Endothelial cell of umbilical vein (primary cell): Measurements from ENCODE around the gene POLE. TPM values are rescaled to one million over a fixed set of nuclear protein-coding genes. Genes with fewer than 3 reads are reported as not detected.

Experiments used
- BruUV-seq: library from RNA; stranded (reverse); fragments of 400-500 nt; replicated peaks from 2 replicates; lab custom pipeline; 2021; lab: Mats Ljungman, UMichigan
- CTCF ChIA-PET: fragments of 300-600, 350-600 bp; sonication (Branson Sonifier 250); formaldehyde crosslinking; loops from one replicate; lab custom pipeline; 2021; ENCODE audit warnings: antibody characterized with exemption, inconsistent platforms; lab: Charles Lee
- POLR2A ChIA-PET: fragments of 300-600, 350-600 bp; sonication (Branson Sonifier 250); formaldehyde crosslinking; loops from one replicate; lab custom pipeline; 2021; ENCODE audit warnings: antibody characterized with exemption, inconsistent platforms; lab: Charles Lee
- DNase-seq: peaks from one replicate; pipeline ENCODE4 v3.0.0-alpha.2; 2011; ENCODE audit warnings: low read depth, low spot score
- FAIRE-seq: peaks from 2 replicates; lab custom pipeline; 2011; peaks lifted over from hg19 to GRCh38; lab: Jason Lieb, UNC
- H2AFZ ChIP-seq: 2 replicates; pipeline ENCODE4 v1.6.0; 2012; ENCODE audit warnings: low read depth, low read length, control low read depth, inconsistent platforms
- H3K27ac ChIP-seq: 2 replicates; pipeline ENCODE4 v1.5.1; 2011; ENCODE audit warnings: low read depth, mild to moderate bottlenecking, control low read depth, low read length, moderate library complexity; ENCODE audit not compliant: insufficient read depth
- H3K27me3 ChIP-seq, 2 experiments: 2 replicates each; pipeline versions ENCODE4 v1.6.0 to v1.6.1; 2011; ENCODE audit warnings: low read length in 2 of 2, mixed read lengths in 1 of 2; ENCODE audit not compliant: control insufficient read depth in 2 of 2, insufficient read depth in 2 of 2
- H3K36me3 ChIP-seq, 2 experiments: 2 replicates in 1 of 2; 3 replicates in 1 of 2; pipeline ENCODE4 v1.5.1; 2011; ENCODE audit warnings: low read length in 2 of 2, mild to moderate bottlenecking in 1 of 2, moderate library complexity in 1 of 2; ENCODE audit not compliant: control insufficient read depth in 2 of 2, insufficient read depth in 2 of 2; ENCODE audit errors: extremely low read depth in 1 of 2
- H3K4me1 ChIP-seq: 3 replicates; pipeline ENCODE4 v1.5.1; 2011; ENCODE audit warnings: mild to moderate bottlenecking, low read length; ENCODE audit not compliant: control insufficient read depth, insufficient read depth; ENCODE audit errors: extremely low read depth
- H3K4me2 ChIP-seq: 2 replicates; pipeline ENCODE4 v1.6.1; 2011; ENCODE audit warnings: low read length, control low read depth, mixed read lengths; ENCODE audit not compliant: insufficient read depth
- H3K4me3 ChIP-seq, 3 experiments: fragments of 200-600 bp in 1 of 3; sonication (generic), shearing (Covaris generic) in 1 of 3; replicated peaks in 1 of 3; 2 replicates each; pipeline ENCODE4 v1.5.1; 2011 to 2016; ENCODE audit warnings: control low read depth in 3 of 3, low read length in 3 of 3, mild to moderate bottlenecking in 2 of 3, inconsistent platforms in 1 of 3, low read depth in 1 of 3, moderate library complexity in 1 of 3; ENCODE audit not compliant: insufficient read depth in 1 of 3
- H3K79me2 ChIP-seq: 2 replicates; pipeline ENCODE4 v1.6.0; 2012; ENCODE audit warnings: low read length, inconsistent platforms; ENCODE audit not compliant: control insufficient read depth, insufficient read depth
- H3K9ac ChIP-seq: replicated peaks from 2 replicates; pipeline ENCODE3; 2011; ENCODE audit warnings: low read length, control low read depth; ENCODE audit not compliant: insufficient read depth; ENCODE audit errors: extremely low read depth
- H3K9me1 ChIP-seq: replicated peaks from 3 replicates; pipeline ENCODE4 v1.6.0; 2011; ENCODE audit warnings: mild to moderate bottlenecking, low read length; ENCODE audit not compliant: control insufficient read depth, insufficient read depth; ENCODE audit errors: extremely low read depth
- H3K9me3 ChIP-seq: replicated peaks from 2 replicates; pipeline ENCODE4 v1.5.1; 2012; ENCODE audit warnings: low read length, inconsistent platforms; ENCODE audit not compliant: control insufficient read depth, insufficient read depth
- H4K20me1 ChIP-seq: replicated peaks from 2 replicates; pipeline ENCODE3; 2011; ENCODE audit warnings: mild to moderate bottlenecking, low read length; ENCODE audit not compliant: control insufficient read depth, insufficient read depth; ENCODE audit errors: extremely low read depth
- FOS ChIP-seq: IDR thresholded peaks from 2 replicates; pipeline ENCODE4 v1.6.1; 2011; ENCODE audit warnings: mild to moderate bottlenecking, low read length, moderate library complexity, borderline replicate concordance; ENCODE audit not compliant: insufficient read depth
- GATA2 ChIP-seq: IDR thresholded peaks from 2 replicates; pipeline ENCODE4 v1.7.0; 2011; ENCODE audit warnings: low read depth, mild to moderate bottlenecking, moderate library complexity, mixed read lengths, low read length; ENCODE audit not compliant: insufficient read length, insufficient read depth
- MAX ChIP-seq: IDR thresholded peaks from 2 replicates; pipeline ENCODE4 v1.6.1; 2011; ENCODE audit not compliant: insufficient read depth, insufficient read length
- MYC ChIP-seq: IDR thresholded peaks from one replicate; pipeline ENCODE4 v1.6.1; 2011; ENCODE audit warnings: mild to moderate bottlenecking, low read depth, low read length
- POLR2A ChIP-seq: IDR thresholded peaks from 2 replicates; pipeline ENCODE4 v1.6.1; 2012; ENCODE audit warnings: low read depth, mild to moderate bottlenecking, control low read depth, low read length
- POLR2AphosphoS5 ChIP-seq: IDR thresholded peaks from 2 replicates; pipeline ENCODE4 v1.6.1; 2012; ENCODE audit warnings: low read depth, mild to moderate bottlenecking, control low read depth, low read length, moderate library complexity; ENCODE audit not compliant: insufficient read depth
- dilution Hi-C: fragments of 300-500 bp; cut with MboI; formaldehyde crosslinking; loops from one replicate; pipeline ENCODE4 v1.15.0; 2019; ENCODE audit warnings: low sequenced_read_pairs; ENCODE audit not compliant: extremely low pct_ligation_motif_present
- intact Hi-C: fragments of 100-400 bp; cut with micrococcal nuclease; formaldehyde crosslinking; loops from one replicate; pipeline ENCODE4 v1.10.0; 2022
- polyA plus RNA-seq, 4 experiments: library from polyadenylated mRNA; depleted of rRNA in 3 of 4; stranded (reverse) in 3 of 4; unstranded in 1 of 4; fragments of >200 nt; gene quantifications; 2 replicates each; pipeline versions ENCODE4 v1.2.1 to v1.2.3, GENCODE V29; 2011 to 2012; ENCODE audit warnings: missing spikeins in 1 of 4
- total RNA-seq: library from RNA; stranded (reverse); gene quantifications from 2 replicates; pipeline ENCODE4 v1.2.3, GENCODE V29; 2021

The POLE gene
- total and polyA plus RNA-seq, 2 donors (not counting 3 experiments of a cell fraction or from before 2014, with no cell fraction given), result 22.9 to 82.7 TPM

GRCh38 chr12:132620113-132620898, 66.8 kb downstream of the POLE start:
- H3K4me2 ChIP-seq, result no peak overlapping the region
- no peak overlapping the region for H2AFZ ChIP-seq
- intact Hi-C loops, result no loop called here
- no peak for TF ChIP-seq POLR2AphosphoS5
- TF ChIP-seq POLR2A, result no peak
- no peak for TF ChIP-seq MAX
- no peak for TF ChIP-seq FOS
- no peak for TF ChIP-seq GATA2
- no peak for TF ChIP-seq MYC
- H3K4me1 ChIP-seq, result no peaks in the 10 kb centered on the region
- H3K9me1 ChIP-seq, result no peaks in the 10 kb centered on the region
- H3K36me3 ChIP-seq, result peaks cover 0 to 6% of the 10 kb centered on the region in 2 experiments
- H3K9ac ChIP-seq, result no peak overlapping the region
- POLR2A ChIA-PET, result no interaction called here
- peaks cover 26 to 33% of the 10 kb centered on the region in 2 experiments for H3K27me3 ChIP-seq
- CTCF ChIA-PET, result no interaction called here
- BruUV-seq, result no TSS peak
- dilution Hi-C loops, result no loop called here
- no peak overlapping the region for H3K4me3 ChIP-seq
- H3K27ac ChIP-seq, result no peak overlapping the region
- no peak for DNase-seq
- peaks cover 3% of the 10 kb centered on the region for H3K9me3 ChIP-seq
- no peaks in the 10 kb centered on the region for H4K20me1 ChIP-seq
- no peak for FAIRE-seq
- H3K79me2 ChIP-seq, result no peaks in the 10 kb centered on the region
